GM10266 (cell line): ENCODE data around the gene AGRN.
"Not testable (repeated sequence)": the region's sequence is repeated elsewhere in the genome, so short reads cannot be mapped to it uniquely, and the experiment has no call there.

ENCODE experiments used
- DNase-seq: peaks from one replicate; pipeline ENCODE4 v3.0.0; 2012; ENCODE audit errors: extremely low spot score
- CTCF ChIP-seq: IDR thresholded peaks from 2 replicates; pipeline ENCODE4 v1.5.1; 2012; ENCODE audit warnings: mild to moderate bottlenecking, low read depth; ENCODE audit not compliant: control insufficient read depth, insufficient read depth; ENCODE audit errors: missing control alignments

Gene AGRN

GRCh38 chr1:983798-984475 lies 36.0 kb upstream of the AGRN start:
- DNase-seq: peak; percentile 85
- TF ChIP-seq CTCF: peak; percentile 88

- TF ChIP-seq CTCF: no peak
- DNase-seq: no peak
These were observed 35.5 kb upstream of the AGRN start for GRCh38 chr1:984476-984814.

GRCh38 chr1:985126-985525 lies 34.8 kb upstream of the AGRN start:
- no peak for TF ChIP-seq CTCF
- no peak for DNase-seq

GRCh38 chr1:988061-988460 lies 31.9 kb upstream of the AGRN start:
- not testable (repeated sequence) for DNase-seq

GRCh38 chr1:991275-991674 lies 28.6 kb upstream of the AGRN start:
- not testable (repeated sequence) for DNase-seq

GRCh38 chr1:991895-992294 lies 28.0 kb upstream of the AGRN start:
- no peak for TF ChIP-seq CTCF
- DNase-seq: no peak

- no peak for TF ChIP-seq CTCF
- no peak for DNase-seq
These were observed 27.6 kb upstream of the AGRN start for GRCh38 chr1:992362-992761.

GRCh38 chr1:993379-993995 lies 26.4 kb upstream of the AGRN start:
- TF ChIP-seq CTCF: no peak
- DNase-seq: no peak

GRCh38 chr1:994546-994945 lies 25.4 kb upstream of the AGRN start:
- not testable (repeated sequence) for DNase-seq
